Measurements from ENCODE around the gene WDR44.
"Not testable (repeated sequence)": the region's sequence is repeated elsewhere in the genome, so short reads cannot be mapped to it uniquely, and the experiment has no call there.

Gene WDR44

DNA sequence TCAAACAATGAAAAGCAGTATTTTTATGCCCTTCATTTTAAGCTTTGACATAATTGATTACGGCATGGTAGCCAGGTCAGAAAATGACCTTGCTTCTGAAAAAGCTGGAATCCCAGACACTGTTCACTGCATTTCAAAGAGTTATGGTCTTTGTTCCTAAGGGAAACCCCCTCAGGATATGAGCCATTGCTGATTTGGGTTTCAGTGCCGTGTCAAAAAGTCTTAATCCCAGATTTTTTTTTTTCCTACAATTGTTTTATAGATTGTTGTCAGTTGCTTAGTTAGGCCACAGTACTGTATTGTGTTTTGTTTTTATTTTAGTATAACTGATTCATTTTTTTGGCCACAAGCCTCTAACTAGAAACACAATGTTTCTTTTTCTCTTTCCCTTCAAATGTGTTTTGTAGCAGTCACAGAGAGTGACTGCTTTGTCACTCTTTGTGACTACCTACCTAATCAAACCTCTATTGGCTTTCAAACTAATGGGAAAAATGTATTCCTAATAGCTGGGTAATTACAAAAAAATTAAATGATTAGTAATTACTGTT, 10.3 kb downstream of the WDR44 start:
- DNase-seq (ENCODE audit: low spot score): no peak

GRCh38 chrX:118360429-118361125, 14.7 kb downstream of the WDR44 start:
- no peak for DNase-seq (ENCODE audit: low spot score)

DNA sequence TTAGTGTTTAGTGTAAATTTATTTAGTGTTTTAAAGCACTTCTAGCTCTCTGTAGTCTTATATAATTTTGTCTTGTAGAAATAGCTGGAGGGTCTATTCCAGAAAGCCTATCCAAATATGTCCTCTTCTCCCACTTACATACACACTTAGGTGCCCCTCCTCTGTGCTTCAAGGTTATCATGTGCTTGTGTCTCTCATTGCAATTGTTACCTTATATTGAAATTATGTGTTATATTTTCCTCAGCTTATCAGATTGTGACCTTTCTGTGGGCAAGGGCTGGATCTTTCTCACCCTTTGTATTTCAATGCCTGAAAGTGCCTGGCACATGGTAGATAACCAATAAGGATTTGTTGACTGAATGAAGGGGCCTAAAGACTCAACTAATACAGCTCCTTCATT, 18.4 kb downstream of the WDR44 start:
- DNase-seq (ENCODE audit: low spot score): no peak

- no peak for DNase-seq (ENCODE audit: low spot score)
Observed at GRCh38 chrX:118367338-118367737, 21.4 kb downstream of the WDR44 start.

DNA sequence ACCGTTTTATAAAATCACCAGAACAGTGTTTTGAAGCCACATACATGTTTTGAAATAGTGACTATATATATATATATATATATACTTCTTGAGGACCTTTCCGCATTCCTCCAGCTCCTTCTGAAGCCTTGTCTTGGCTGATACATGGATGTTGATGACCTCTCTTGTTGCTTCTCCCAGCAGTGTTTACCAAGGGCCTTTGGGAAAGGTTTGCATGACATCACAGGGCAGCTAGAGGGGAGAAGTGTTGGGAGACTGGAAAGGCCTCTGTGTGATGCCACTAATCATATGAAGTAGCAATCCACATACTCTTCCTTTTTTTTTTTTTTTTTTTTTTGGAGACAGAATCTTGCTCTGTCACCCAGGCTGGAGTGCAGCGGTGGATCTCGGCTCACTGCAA, 22.5 kb downstream of the WDR44 start:
- no peak for DNase-seq (ENCODE audit: low spot score)

DNA sequence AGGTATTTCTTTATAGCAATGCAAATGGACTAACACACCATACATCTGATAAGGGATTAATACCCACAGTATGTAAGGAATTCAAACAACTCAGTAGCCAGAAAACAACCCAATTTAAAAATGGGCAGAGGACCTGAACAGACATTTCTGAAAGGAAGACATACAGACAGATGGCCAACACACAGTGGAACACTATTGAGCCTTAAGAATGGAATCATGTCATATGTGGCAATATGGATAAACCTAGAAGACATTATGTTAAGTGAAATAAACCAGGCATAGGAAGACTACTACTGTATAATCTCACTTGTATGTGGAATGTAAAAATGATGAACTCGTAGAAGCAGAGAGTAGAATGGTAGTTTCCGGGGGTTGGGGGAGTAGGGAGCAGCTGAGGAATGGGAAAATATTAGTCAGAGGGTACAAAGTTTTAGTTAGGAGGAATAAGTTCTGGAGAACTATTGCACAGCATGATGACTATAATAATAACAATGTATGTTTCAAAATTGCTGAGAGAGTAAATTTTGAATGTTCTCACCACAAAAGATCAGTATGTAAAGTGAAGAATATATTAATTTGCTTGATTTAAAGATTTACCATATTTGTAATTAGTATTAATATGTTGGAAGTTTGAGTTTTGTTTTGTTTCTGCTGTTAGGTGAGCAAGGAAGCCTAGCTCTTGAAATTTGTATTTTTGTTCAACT, 25.2 kb downstream of the WDR44 start:
- no peak for DNase-seq (ENCODE audit: low spot score)

- DNase-seq (ENCODE audit: low spot score): no peak
Observed at GRCh38 chrX:118373538-118373937, 27.6 kb downstream of the WDR44 start.

DNA sequence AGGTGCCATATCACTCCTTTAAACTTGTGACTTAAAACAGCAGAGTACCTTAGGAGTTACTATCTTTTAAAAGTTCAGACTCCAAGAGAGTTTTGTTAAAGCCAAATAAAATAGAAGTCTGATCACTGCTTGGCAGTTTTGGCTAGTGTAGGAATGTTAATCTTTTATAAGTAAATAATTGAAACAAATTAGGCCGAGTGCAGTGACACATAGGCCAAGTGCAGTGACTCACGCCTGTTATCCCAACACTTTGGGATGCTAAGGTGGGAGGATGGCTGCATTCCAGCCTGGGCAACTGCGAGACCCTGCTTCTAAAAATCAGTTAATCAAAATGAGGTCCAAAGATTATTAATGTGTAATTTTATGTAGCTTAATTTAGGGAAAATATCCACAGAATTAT, 37.2 kb downstream of the WDR44 start:
- no peak for DNase-seq (ENCODE audit: low spot score)

DNA sequence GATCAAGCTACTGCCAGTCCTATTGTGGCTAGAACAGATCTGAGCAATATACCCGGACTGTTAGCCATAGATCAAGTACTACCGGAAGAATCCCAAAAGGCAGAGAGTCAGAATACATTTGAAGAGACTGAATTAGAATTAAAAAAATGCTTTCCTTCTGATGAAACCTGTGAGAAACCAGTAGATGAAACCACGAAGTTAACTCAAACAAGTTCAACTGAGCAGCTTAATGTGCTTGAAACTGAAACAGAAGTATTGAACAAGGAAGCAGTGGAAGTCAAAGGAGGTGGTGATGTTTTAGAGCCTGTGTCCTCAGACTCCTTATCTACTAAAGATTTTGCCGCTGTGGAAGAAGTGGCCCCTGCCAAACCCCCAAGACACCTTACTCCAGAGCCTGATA, 46.8 kb downstream of the WDR44 start:
- DNase-seq (ENCODE audit: low spot score): no peak

- DNase-seq (ENCODE audit: low spot score): no peak
Observed at GRCh38 chrX:118396113-118396512, 50.2 kb downstream of the WDR44 start.

DNA sequence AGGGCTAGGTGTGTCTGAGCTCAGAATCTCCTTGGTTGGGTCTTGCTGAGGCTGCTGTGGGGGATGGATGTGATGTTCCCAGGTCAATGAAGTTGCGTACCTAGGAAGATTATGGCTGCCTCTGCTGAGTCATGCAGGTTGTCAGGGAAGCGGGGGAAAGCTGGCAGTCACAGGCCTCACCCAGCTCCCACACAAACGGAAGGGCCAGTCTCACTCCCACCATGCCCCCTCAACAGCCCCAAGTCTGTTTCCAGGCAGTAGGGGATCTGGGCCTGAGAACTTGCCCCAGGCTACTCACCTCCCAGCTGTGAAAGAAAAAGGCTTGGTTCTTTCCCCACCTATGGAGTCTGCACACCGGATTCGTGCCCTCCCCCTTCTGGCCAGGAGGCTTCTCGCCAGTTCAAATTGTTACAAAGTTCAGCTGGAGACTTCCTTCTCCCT, 72.9 kb downstream of the WDR44 start:
- no peak for DNase-seq (ENCODE audit: low spot score)

DNA sequence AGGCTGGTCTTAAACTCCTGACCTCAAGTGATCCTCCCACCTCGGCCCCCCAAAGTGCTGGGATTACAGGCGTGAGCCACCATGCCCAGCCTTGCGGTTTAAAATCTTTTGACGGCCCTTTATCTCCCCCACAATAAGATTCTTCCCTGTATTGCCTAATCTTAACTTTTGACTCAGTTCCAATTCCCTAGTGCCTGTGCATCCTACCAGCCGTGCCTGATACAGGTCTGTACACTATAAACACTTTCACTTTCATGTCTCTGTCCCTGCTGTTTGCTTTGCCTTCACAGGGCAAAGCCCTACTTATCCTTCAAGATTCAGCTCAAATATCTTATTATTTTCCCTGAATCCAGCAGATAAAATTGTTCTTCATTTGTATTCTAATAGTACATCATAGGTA, 74.6 kb downstream of the WDR44 start:
- DNase-seq (ENCODE audit: low spot score): no peak

- no peak for DNase-seq (ENCODE audit: low spot score)
Observed at GRCh38 chrX:118423558-118423957, 77.7 kb downstream of the WDR44 start.

DNA sequence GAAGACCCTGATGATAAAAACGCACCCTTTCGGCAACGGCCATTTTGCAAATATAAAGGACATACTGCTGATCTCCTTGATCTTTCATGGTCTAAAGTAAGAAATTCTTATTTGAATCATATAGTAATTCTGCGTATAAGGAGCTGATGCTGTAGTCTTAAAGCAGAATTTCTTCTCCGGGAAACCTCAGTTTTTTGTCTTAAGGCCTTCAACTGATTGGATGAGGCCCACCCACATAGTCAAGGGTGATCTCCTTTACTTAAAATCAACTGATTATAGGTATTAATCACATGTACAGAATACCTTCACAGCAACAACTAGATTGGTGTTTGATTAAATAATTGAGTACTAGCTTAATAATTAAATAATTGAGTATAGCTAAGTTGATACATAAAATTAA, 86.9 kb downstream of the WDR44 start:
- no peak for DNase-seq (ENCODE audit: low spot score)

- DNase-seq (ENCODE audit: low spot score): no peak
Observed at GRCh38 chrX:118437283-118437682, 91.4 kb downstream of the WDR44 start.

GRCh38 chrX:118448273-118448783, 102.4 kb downstream of the WDR44 start:
- no peak for DNase-seq (ENCODE audit: low spot score)

GRCh38 chrX:118455013-118455412, 109.1 kb downstream of the WDR44 start:
- no peak for DNase-seq (ENCODE audit: low spot score)

DNA sequence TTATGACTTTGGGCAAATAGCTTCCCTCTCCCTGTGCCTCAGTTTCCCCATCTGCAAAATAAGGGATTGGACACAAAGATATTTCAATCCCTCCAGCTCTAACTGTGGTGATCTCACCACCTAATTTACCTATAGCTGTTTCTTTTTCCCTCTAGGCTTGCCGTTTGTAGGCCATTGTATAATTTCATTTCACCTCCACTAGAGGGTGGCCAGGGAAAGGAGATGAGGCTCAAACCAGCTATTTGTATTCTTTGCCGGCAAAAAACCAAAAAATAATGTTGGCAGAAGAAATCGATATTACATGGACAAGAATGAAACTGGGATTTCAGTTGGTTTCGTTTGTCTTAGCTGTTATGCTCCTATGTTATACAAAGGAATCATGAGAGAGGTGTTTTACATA, 113.6 kb downstream of the WDR44 start:
- DNase-seq (ENCODE audit: low spot score): peak; percentile 5

GRCh38 chrX:118464501-118464900, 118.6 kb downstream of the WDR44 start:
- DNase-seq (ENCODE audit: low spot score): no peak

GRCh38 chrX:118468122-118468521, 122.2 kb downstream of the WDR44 start:
- no peak for DNase-seq (ENCODE audit: low spot score)

DNA sequence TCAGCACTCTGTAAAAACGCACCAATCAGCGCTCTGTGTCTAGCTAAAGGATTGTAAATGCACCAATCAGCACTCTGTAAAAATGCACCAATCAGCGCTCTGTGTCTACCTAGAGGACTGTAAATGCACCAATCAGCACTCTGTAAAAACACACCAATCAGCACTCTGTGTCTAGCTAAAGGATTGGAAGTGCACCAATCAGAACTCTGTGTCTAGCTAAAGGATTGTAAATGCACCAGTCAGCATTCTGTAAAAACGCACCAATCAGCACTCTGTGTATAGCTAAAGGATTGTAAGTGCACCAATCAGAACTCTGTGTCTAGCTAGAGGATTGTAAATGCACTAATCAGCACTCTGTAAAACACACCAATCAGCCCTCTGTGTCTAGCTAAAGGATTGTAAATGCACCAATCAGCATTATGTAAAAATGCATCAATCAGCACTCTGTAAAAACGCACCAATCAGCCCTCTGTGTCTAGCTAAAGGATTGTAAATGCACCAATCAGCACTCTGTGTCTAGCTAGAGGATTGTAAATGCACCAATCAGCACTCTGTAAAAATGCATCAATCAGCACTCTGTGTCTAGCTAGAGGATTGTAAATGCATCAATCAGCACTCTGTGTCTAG, 124.9 kb downstream of the WDR44 start:
- not testable (repeated sequence) for DNase-seq (ENCODE audit: low spot score)

- no peak for DNase-seq (ENCODE audit: low spot score)
Observed at GRCh38 chrX:118474586-118474985, 128.7 kb downstream of the WDR44 start.

GRCh38 chrX:118475903-118476302, 130.0 kb downstream of the WDR44 start:
- DNase-seq (ENCODE audit: low spot score): no peak

Data from COLO829 (cell line).